CD14-positive monocyte (primary cell): ENCODE data around the gene BEST4. TPM values are rescaled to one million over a fixed set of nuclear protein-coding genes. Genes with fewer than 3 reads are reported as not detected.
A peak's percentile ranks its signal among the peaks of the same experiment; 100 is the strongest.

Experiments used
- DNase-seq, 3 donors: peaks; one replicate each; pipeline ENCODE4 v3.0.0-alpha.2; 2011 to 2022
- H2AFZ ChIP-seq: 2 replicates; pipeline ENCODE4 v1.6.0; 2012; ENCODE audit warnings: mild to moderate bottlenecking, low read depth, low read length, inconsistent platforms; ENCODE audit not compliant: insufficient read depth, poor library complexity, severe bottlenecking
- H3K27ac ChIP-seq, 2 donors: 1 replicate in 1 of 2; 2 replicates in 1 of 2; pipeline ENCODE4 v1.5.1; 2012 to 2013; ENCODE audit warnings: low read length in 2 of 2, control low read depth in 1 of 2, inconsistent platforms in 1 of 2, low read depth in 1 of 2, mild to moderate bottlenecking in 1 of 2
- H3K27me3 ChIP-seq, 2 donors: one replicate each; pipeline versions ENCODE4 v1.6.0 to v1.6.1; 2011 to 2013; ENCODE audit warnings: low read length in 2 of 2; ENCODE audit not compliant: control insufficient read depth in 2 of 2, insufficient read depth in 2 of 2
- H3K36me3 ChIP-seq, 2 donors: replicated peaks in 1 of 2; 1 replicate in 1 of 2; 2 replicates in 1 of 2; pipeline versions ENCODE4 v1.5.1 to v1.6.1; 2012 to 2013; ENCODE audit warnings: low read length in 2 of 2, control low read depth in 1 of 2, inconsistent platforms in 1 of 2, mild to moderate bottlenecking in 1 of 2; ENCODE audit not compliant: insufficient read depth in 2 of 2, control insufficient read depth in 1 of 2
- H3K4me1 ChIP-seq, 2 donors: 1 replicate in 1 of 2; 2 replicates in 1 of 2; pipeline versions ENCODE4 v1.5.1 to v1.6.1; 2012 to 2013; ENCODE audit warnings: low read length in 2 of 2, control low read depth in 1 of 2, inconsistent platforms in 1 of 2, mild to moderate bottlenecking in 1 of 2, moderate library complexity in 1 of 2; ENCODE audit not compliant: insufficient read depth in 2 of 2, control insufficient read depth in 1 of 2
- H3K4me2 ChIP-seq: replicated peaks from 2 replicates; pipeline ENCODE3; 2012; ENCODE audit warnings: low read length, moderate library complexity, mild to moderate bottlenecking; ENCODE audit not compliant: poor library complexity, severe bottlenecking; ENCODE audit errors: extremely low read depth
- H3K4me3 ChIP-seq, 3 experiments: fragments of 200-600 bp in 1 of 3; sonication (generic) in 1 of 3; replicated peaks in 1 of 3; 1 replicate in 2 of 3; 2 replicates in 1 of 3; pipeline ENCODE4 v1.5.1; 2011 to 2013; ENCODE audit warnings: low read length in 3 of 3, mild to moderate bottlenecking in 3 of 3, control low read depth in 2 of 3, low read depth in 2 of 3, inconsistent platforms in 1 of 3, moderate library complexity in 1 of 3
- H3K79me2 ChIP-seq: 2 replicates; pipeline ENCODE4 v1.6.0; 2012; ENCODE audit warnings: mild to moderate bottlenecking, control low read depth, inconsistent platforms, low read length, moderate library complexity; ENCODE audit not compliant: insufficient read depth
- H3K9ac ChIP-seq: 2 replicates; pipeline ENCODE4 v1.6.0; 2017; ENCODE audit warnings: low read length, mild to moderate bottlenecking; ENCODE audit not compliant: insufficient read depth, poor library complexity, severe bottlenecking
- H3K9me3 ChIP-seq, 2 donors: replicated peaks in 1 of 2; 1 replicate in 1 of 2; 2 replicates in 1 of 2; pipeline versions ENCODE4 v1.5.1 to v1.6.1; 2012 to 2013; ENCODE audit warnings: low read length in 2 of 2, control low read depth in 1 of 2; ENCODE audit not compliant: control insufficient read depth in 1 of 2, insufficient read depth in 1 of 2
- H4K20me1 ChIP-seq: 2 replicates; pipeline ENCODE4 v1.6.0; 2012; ENCODE audit warnings: mild to moderate bottlenecking, low read length, control low read depth, moderate library complexity; ENCODE audit not compliant: insufficient read depth
- H3K27ac Mint-ChIP-seq, 7 donors: one replicate each; pipeline ENCODE4 v1.8.0; 2020; ENCODE audit warnings: mild to moderate bottlenecking in 7 of 7, mixed read lengths in 7 of 7, moderate library complexity in 6 of 7, inconsistent platforms in 2 of 7
- H3K27me3 Mint-ChIP-seq, 3 donors: one replicate each; pipeline ENCODE4 v1.8.0; 2021 to 2022; ENCODE audit warnings: low read depth in 3 of 3, mild to moderate bottlenecking in 3 of 3, mixed read lengths in 3 of 3, moderate library complexity in 3 of 3, inconsistent platforms in 1 of 3
- H3K36me3 Mint-ChIP-seq, 2 donors: one replicate each; pipeline ENCODE4 v1.8.0; 2020; ENCODE audit warnings: mixed read lengths in 2 of 2, inconsistent platforms in 1 of 2, mild to moderate bottlenecking in 1 of 2
- H3K4me1 Mint-ChIP-seq: one replicate; pipeline ENCODE4 v1.8.0; 2020; ENCODE audit warnings: mild to moderate bottlenecking, mixed read lengths
- H3K4me3 Mint-ChIP-seq, 2 donors: one replicate each; pipeline ENCODE4 v1.8.0; 2020; ENCODE audit warnings: mild to moderate bottlenecking in 2 of 2, mixed read lengths in 2 of 2, moderate library complexity in 1 of 2
- H3K9me3 Mint-ChIP-seq, 7 donors: one replicate each; pipeline ENCODE4 v1.8.0; 2020 to 2022; ENCODE audit warnings: mixed read lengths in 7 of 7, mild to moderate bottlenecking in 6 of 7, moderate library complexity in 6 of 7, inconsistent platforms in 2 of 7
- CTCF ChIP-seq: fragments of 200-600 bp; IDR thresholded peaks from one replicate; pipeline ENCODE4 v1.8.0; 2022; ENCODE audit warnings: antibody characterized with exemption, mild to moderate bottlenecking
- WGBS: methylation state at CpG from one replicate; pipeline ENCODE4 v1.1.5; 2013; ENCODE audit warnings: missing lambda C conversion rate; ENCODE audit not compliant: insufficient coverage; 5-methylcytosine and 5-hydroxymethylcytosine counted together
- intact Hi-C, 2 donors: fragments of 100-400 bp; cut with micrococcal nuclease; formaldehyde crosslinking; loops; one replicate each; pipeline versions ENCODE4 v1.15.0 to v1.15.1; 2023
- polyA plus RNA-seq, 3 donors: library from polyadenylated mRNA; depleted of rRNA in 1 of 3; unstranded in 2 of 3; stranded (reverse) in 1 of 3; fragments of 300-500 nt in 2 of 3; fragments of >200 nt in 1 of 3; fragmentation: Illumina TruSeq in 2 of 3; gene quantifications; 1 replicate in 2 of 3; 2 replicates in 1 of 3; pipeline ENCODE4 v1.2.3, GENCODE V29; 2012 to 2021
- small RNA-seq: library from RNA; depleted of rRNA; stranded (forward); fragments of <200 nt; gene quantifications from one replicate; pipeline ENCODE3, GENCODE V24; 2012; ENCODE audit warnings: low read depth; ENCODE audit not compliant: insufficient read length

Gene BEST4
- polyA plus RNA-seq, 3 donors: 0.19 TPM; not detected in 2

GRCh38 chr1:44735992-44736391, 52.0 kb downstream of the BEST4 start:
- Histone ChIP-seq H3K27me3 (no peaks in the 10 kb centered on the region), H3K9me3 (no peaks in the 10 kb centered on the region), H3K36me3 (no peaks in the 10 kb centered on the region), H3K4me2 (no peak overlapping the region), H3K4me1 (peaks cover 26 to 34% of the 10 kb centered on the region in 2 donors), H3K27ac (no peak overlapping the region), H3K4me3 (no peak overlapping the region), H4K20me1 (no peaks in the 10 kb centered on the region), H2AFZ (no peak overlapping the region), H3K9ac (no peak overlapping the region), H3K79me2 (peaks cover 13% of the 10 kb centered on the region)
- no peak for TF ChIP-seq CTCF
- no peak overlapping the region for H3K4me3 Mint-ChIP-seq
- peaks cover 0 to 3% (median 0%) of the 10 kb centered on the region in 7 donors for H3K9me3 Mint-ChIP-seq
- peaks cover 0 to 5% (median 4%) of the 10 kb centered on the region in 3 donors for H3K27me3 Mint-ChIP-seq
- peaks cover 0 to 2% of the 10 kb centered on the region in 2 donors for H3K36me3 Mint-ChIP-seq
- H3K27ac Mint-ChIP-seq: no peak overlapping the region
- intact Hi-C loops: no loop called here
- no CpG with 5 or more reads among the region's 1 CpG for WGBS
- peaks cover 32% of the 10 kb centered on the region for H3K4me1 Mint-ChIP-seq
- DNase-seq: no peak

- TF ChIP-seq CTCF: no peak
- no peaks in the 10 kb centered on the region for H3K27me3 ChIP-seq
- Mint-ChIP-seq H3K27ac (no peak overlapping the region), H3K4me1 (peaks cover 30% of the 10 kb centered on the region), H3K36me3 (no peaks in the 10 kb centered on the region), H3K27me3 (peaks cover 0 to 5% (median 4%) of the 10 kb centered on the region in 3 donors), H3K9me3 (peaks cover 0 to 3% (median 0%) of the 10 kb centered on the region in 7 donors), H3K4me3 (no peak overlapping the region)
- no peaks in the 10 kb centered on the region for H4K20me1 ChIP-seq
- H3K4me2 ChIP-seq: no peak overlapping the region
- no peak overlapping the region for H3K9ac ChIP-seq
- no CpG with 5 or more reads among the region's 1 CpG for WGBS
- no peaks in the 10 kb centered on the region for H3K36me3 ChIP-seq
- no peak overlapping the region for H3K4me3 ChIP-seq
- intact Hi-C loops: loop anchor here (5.0 kb wide), 2 partner anchors 89 to 569 kb away; no protein-coding TSS in a partner anchor
- DNase-seq: no peak
- H3K9me3 ChIP-seq: no peaks in the 10 kb centered on the region
- no peak overlapping the region for H3K27ac ChIP-seq
- H3K79me2 ChIP-seq: no peaks in the 10 kb centered on the region
- H3K4me1 ChIP-seq: peaks cover 29% of the 10 kb centered on the region in 2 donors
- H2AFZ ChIP-seq: no peak overlapping the region
Observed at GRCh38 chr1:44733784-44734183, 54.2 kb downstream of the BEST4 start.

Small RNA genes within 50 kb of the gene (small RNA-seq; reads per million reads assigned to genes)
- gene SNORD38A (20,304 reads per million, percentile 100 among the genes with 10 or more reads in this experiment), gene SNORD38B (not detected), gene SNORD46 (51.0 reads per million, percentile 94 among the genes with 10 or more reads in this experiment), gene SNORD55 (not detected)

Other genes starting within 250 kb of the BEST4 start
- gene TMEM53, start 113.7 kb downstream of the BEST4 start, polyA plus RNA-seq: 1 to 10 TPM; 4.8 to 8.8 (median 8.6) TPM
- 100 to 1,000 TPM in 1 of 3 donors, 10 to 100 TPM in 2; 14.7 to 209 (median 15.8) TPM for gene ARMH1, start 113.5 kb downstream of the BEST4 start, polyA plus RNA-seq
- gene RNU5D-1, start 57.0 kb downstream of the BEST4 start, polyA plus RNA-seq: not detected
- under 1 TPM; 0.13 to 0.29 (median 0.24) TPM for gene KIF2C, start 48.3 kb downstream of the BEST4 start, polyA plus RNA-seq
- gene RPS8, start 12.6 kb downstream of the BEST4 start, polyA plus RNA-seq: 1,000 to 10,000 TPM in 1 of 3 donors, 100 to 1,000 TPM in 2; 413 to 1,619 (median 419) TPM
- 100 to 1,000 TPM in 1 of 3 donors, 10 to 100 TPM in 2; 15.8 to 285 (median 28.1) TPM for gene PLK3, start 12.2 kb upstream of the BEST4 start, polyA plus RNA-seq
- gene DYNLT4, start 19.2 kb upstream of the BEST4 start, polyA plus RNA-seq: 1 to 10 TPM in 2 of 3 donors, under 1 TPM in 1; 0.91 to 2.8 (median 2.2) TPM
- 1 to 10 TPM in 1 of 3 donors, under 1 TPM in 2; 0.10 to 6.3 (median 0.73) TPM for gene BTBD19, start 20.4 kb upstream of the BEST4 start, polyA plus RNA-seq
- under 1 TPM; 0.18 to 0.71 (median 0.22) TPM for gene PTCH2, start 55.1 kb upstream of the BEST4 start, polyA plus RNA-seq
- 10 to 100 TPM; 10.9 to 18.0 (median 14.7) TPM for gene EIF2B3, start 198.4 kb upstream of the BEST4 start, polyA plus RNA-seq
- gene HECTD3, start 223.2 kb upstream of the BEST4 start, polyA plus RNA-seq: 10 to 100 TPM; 13.9 to 53.9 (median 16.7) TPM
- 100 to 1,000 TPM in 2 of 3 donors, 10 to 100 TPM in 1; 98.2 to 115 (median 108) TPM for gene UROD, start 224.1 kb upstream of the BEST4 start, polyA plus RNA-seq